ENCODE results near the gene RAPSN. TPM values are rescaled to one million over a fixed set of nuclear protein-coding genes. Genes with fewer than 3 reads are reported as not detected.

RAPSN gene
- total and polyA plus RNA-seq, 2 donors (not counting 3 experiments of a cell fraction or from before 2014, with no cell fraction given) = 0.18 to 1.6 TPM

DNA sequence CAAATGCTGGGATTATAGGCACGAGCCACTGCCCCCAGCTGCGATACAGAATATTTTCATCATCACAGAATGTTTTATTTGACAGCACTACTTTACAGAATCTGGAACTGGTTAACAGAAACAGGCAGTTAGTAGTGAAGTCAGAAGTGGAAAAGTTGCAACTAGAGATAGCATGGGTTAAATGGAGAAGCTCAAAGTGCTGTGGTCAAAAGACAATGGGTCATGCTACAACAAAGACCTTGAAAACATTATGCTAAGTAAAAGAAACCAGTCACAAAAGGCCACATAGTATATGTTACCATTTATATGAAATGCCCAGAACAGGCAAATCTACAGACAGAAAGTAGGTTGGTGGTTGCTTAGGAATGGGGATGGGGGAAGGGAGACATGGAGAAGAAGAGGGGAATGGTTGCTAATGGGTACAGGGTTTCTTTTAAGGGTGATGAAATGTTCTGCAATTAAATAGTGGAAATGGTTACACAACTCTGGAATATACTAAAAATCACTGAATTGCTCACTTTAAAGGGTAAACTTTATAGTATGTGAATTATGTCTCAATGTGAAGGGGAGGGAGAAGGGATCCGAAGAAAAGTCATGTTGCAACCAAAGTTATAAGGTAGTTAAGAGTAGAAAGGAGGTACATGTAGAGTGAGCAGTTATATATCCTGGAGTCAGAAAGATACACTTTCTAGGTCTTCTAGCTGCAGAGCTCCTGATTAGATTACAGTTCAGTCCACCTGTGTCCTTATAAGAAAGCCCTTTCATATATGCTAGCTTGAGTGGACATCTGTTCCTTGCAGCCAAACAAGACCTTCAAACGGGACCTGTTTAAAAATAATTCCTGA, 46.3 kb upstream of the RAPSN start:
- peaks cover 4 to 6% of the 10 kb centered on the region in 2 experiments for H3K36me3 ChIP-seq (ENCODE audit: control insufficient read depth in 2 of 2, extremely low read depth in 1 of 2, insufficient read depth in 2 of 2, low read length in 2 of 2)
- H2AFZ ChIP-seq (ENCODE audit: low read depth, low read length) = no peak overlapping the region
- intact Hi-C loops (cut with micrococcal nuclease) (no loop called here), dilution Hi-C loops (cut with MboI; ENCODE audit: extremely low pct_ligation_motif_present, low sequenced_read_pairs) (no loop called here)
- H3K9me3 ChIP-seq (replicated peaks; ENCODE audit: control insufficient read depth, insufficient read depth, low read length) = no peaks in the 10 kb centered on the region
- POLR2A ChIA-PET = no interaction called here
- H3K9ac ChIP-seq (replicated peaks; ENCODE audit: extremely low read depth, insufficient read depth, low read length) = no peak overlapping the region
- no peak overlapping the region for H3K27ac ChIP-seq (ENCODE audit: insufficient read depth, low read depth, low read length)
- H3K4me1 ChIP-seq (ENCODE audit: control insufficient read depth, extremely low read depth, insufficient read depth, low read length) = peaks cover 3% of the 10 kb centered on the region
- no peaks in the 10 kb centered on the region for H3K9me1 ChIP-seq (replicated peaks; ENCODE audit: control insufficient read depth, extremely low read depth, insufficient read depth, low read length)
- H3K79me2 ChIP-seq (ENCODE audit: control insufficient read depth, insufficient read depth, low read length) = peaks cover 87% of the 10 kb centered on the region
- CTCF ChIA-PET = interaction anchor here (1.2 kb wide), 1 partner anchor 58 kb away, joined by 4 read pairs; no protein-coding TSS in a partner anchor
- TF ChIP-seq JUN (IDR thresholded peaks at IDR 0.05; ENCODE audit: borderline replicate concordance, insufficient read depth, insufficient read length, low read depth) = no peak
- no peak for TF ChIP-seq GATA2 (IDR thresholded peaks at IDR 0.05; ENCODE audit: insufficient read depth, insufficient read length, low read depth, low read length)
- TF ChIP-seq, protein P1, sequence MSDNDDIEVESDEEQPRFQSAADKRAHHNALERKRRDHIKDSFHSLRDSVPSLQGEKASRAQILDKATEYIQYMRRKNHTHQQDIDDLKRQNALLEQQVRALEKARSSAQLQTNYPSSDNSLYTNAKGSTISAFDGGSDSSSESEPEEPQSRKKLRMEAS (IDR thresholded peaks at IDR 0.05; ENCODE audit: insufficient read depth, insufficient read length) = no peak
- no peak for TF ChIP-seq MYC (IDR thresholded peaks at IDR 0.05; ENCODE audit: low read depth, low read length)
- TF ChIP-seq EZH2 (IDR thresholded peaks at IDR 0.05; ENCODE audit: borderline replicate concordance, low read depth, low read length, severe bottlenecking) = no peak
- no peak for TF ChIP-seq POLR2AphosphoS5 (IDR thresholded peaks at IDR 0.05; ENCODE audit: insufficient read depth, low read depth, low read length)
- BruUV-seq (replicated peaks) = no TSS peak
- no peaks in the 10 kb centered on the region for H3K27me3 ChIP-seq (ENCODE audit: control insufficient read depth in 2 of 2, insufficient read depth in 2 of 2, low read length in 2 of 2)
- FAIRE-seq = no peak
- H3K4me3 ChIP-seq (replicated peaks in 1 of 3; ENCODE audit: insufficient read depth in 1 of 3, low read depth in 1 of 3, low read length in 3 of 3) = no peak overlapping the region
- H3K4me2 ChIP-seq (ENCODE audit: insufficient read depth, low read length) = no peak overlapping the region
- no peaks in the 10 kb centered on the region for H4K20me1 ChIP-seq (replicated peaks; ENCODE audit: control insufficient read depth, extremely low read depth, insufficient read depth, low read length)
- DNase-seq (ENCODE audit: low read depth, low spot score) = no peak

DNA sequence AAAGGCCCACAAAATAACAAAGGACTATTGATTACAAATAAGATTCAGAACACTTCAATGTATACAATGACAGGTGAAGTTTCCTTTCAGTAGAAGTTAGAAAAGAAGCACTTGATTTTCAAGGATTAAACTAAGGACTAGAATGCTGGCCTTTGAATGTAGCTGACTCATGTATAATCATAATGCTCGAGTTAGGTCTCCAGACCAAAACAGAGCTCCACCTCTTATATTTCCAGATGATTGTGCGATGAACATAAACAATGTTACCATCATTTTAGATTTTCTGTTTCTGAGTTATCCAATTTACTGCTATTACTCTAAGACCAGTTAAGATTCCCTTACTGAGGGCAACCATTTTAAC, 40.4 kb upstream of the RAPSN start:
- H3K27ac ChIP-seq (ENCODE audit: insufficient read depth, low read depth, low read length) = no peak overlapping the region
- DNase-seq (ENCODE audit: low read depth, low spot score) (no peak), FAIRE-seq (no peak)
- no peak overlapping the region for H2AFZ ChIP-seq (ENCODE audit: low read depth, low read length)
- dilution Hi-C loops (cut with MboI; ENCODE audit: extremely low pct_ligation_motif_present, low sequenced_read_pairs) = no loop called here
- no peak overlapping the region for H3K9ac ChIP-seq (replicated peaks; ENCODE audit: extremely low read depth, insufficient read depth, low read length)
- POLR2A ChIA-PET = no interaction called here
- H3K36me3 ChIP-seq (ENCODE audit: control insufficient read depth in 2 of 2, extremely low read depth in 1 of 2, insufficient read depth in 2 of 2, low read length in 2 of 2) = peaks cover 14 to 18% of the 10 kb centered on the region in 2 experiments
- no peaks in the 10 kb centered on the region for H3K4me1 ChIP-seq (ENCODE audit: control insufficient read depth, extremely low read depth, insufficient read depth, low read length)
- H3K4me3 ChIP-seq (replicated peaks in 1 of 3; ENCODE audit: insufficient read depth in 1 of 3, low read depth in 1 of 3, low read length in 3 of 3) = no peak overlapping the region
- no peak overlapping the region for H3K4me2 ChIP-seq (ENCODE audit: insufficient read depth, low read length)
- peaks cover 4% of the 10 kb centered on the region for H3K9me1 ChIP-seq (replicated peaks; ENCODE audit: control insufficient read depth, extremely low read depth, insufficient read depth, low read length)
- TF ChIP-seq MYC (IDR thresholded peaks at IDR 0.05; ENCODE audit: low read depth, low read length) (no peak), JUN (IDR thresholded peaks at IDR 0.05; ENCODE audit: borderline replicate concordance, insufficient read depth, insufficient read length, low read depth) (no peak), POLR2A (IDR thresholded peaks at IDR 0.05; ENCODE audit: low read depth, low read length) (no peak), POLR2AphosphoS5 (IDR thresholded peaks at IDR 0.05; ENCODE audit: insufficient read depth, low read depth, low read length) (no peak), FOS (IDR thresholded peaks at IDR 0.05; ENCODE audit: borderline replicate concordance, insufficient read depth, low read length) (no peak)
- TF ChIP-seq, protein P1 (IDR thresholded peaks at IDR 0.05; ENCODE audit: insufficient read depth, insufficient read length) = no peak
- H3K27me3 ChIP-seq (ENCODE audit: control insufficient read depth in 2 of 2, insufficient read depth in 2 of 2, low read length in 2 of 2) = no peaks in the 10 kb centered on the region
- peaks cover 45% of the 10 kb centered on the region for H3K79me2 ChIP-seq (ENCODE audit: control insufficient read depth, insufficient read depth, low read length)
- intact Hi-C loops (cut with micrococcal nuclease) = no loop called here
- BruUV-seq (replicated peaks) = no TSS peak
- no peaks in the 10 kb centered on the region for H3K9me3 ChIP-seq (replicated peaks; ENCODE audit: control insufficient read depth, insufficient read depth, low read length)
- CTCF ChIA-PET = interaction anchor here (1.6 to 1.7 kb wide), 2 partner anchors 10 to 29 kb away, joined by 4 to 6 read pairs; no protein-coding TSS in a partner anchor
- no peaks in the 10 kb centered on the region for H4K20me1 ChIP-seq (replicated peaks; ENCODE audit: control insufficient read depth, extremely low read depth, insufficient read depth, low read length)

All from endothelial cell of umbilical vein (primary cell).